Peyer's patch (tissue), 4 donors: ENCODE results near the gene PNMA8B. TPM values are rescaled to one million over a fixed set of nuclear protein-coding genes. Genes with fewer than 3 reads are reported as not detected.

Experiments used
- DNase-seq, 3 donors: peaks; one replicate each; pipeline ENCODE4 v3.0.0-alpha.2; 2017 to 2019
- H3K27ac ChIP-seq, 4 donors: fragments of 200-600 bp; sonication (generic); one replicate each; pipeline ENCODE4 v1.5.1; 2016 to 2019
- H3K27me3 ChIP-seq, 2 donors: fragments of 200-600 bp; sonication (generic); one replicate each; pipeline ENCODE4 v1.5.1; 2019
- H3K36me3 ChIP-seq, 3 donors: fragments of 200-600 bp; sonication (generic); one replicate each; pipeline ENCODE4 v1.5.1; 2016 to 2019
- H3K4me1 ChIP-seq, 4 donors: fragments of 200-600 bp; sonication (generic); one replicate each; pipeline ENCODE4 v1.5.1; 2016 to 2019
- H3K4me3 ChIP-seq, 4 donors: fragments of 200-600 bp; sonication (generic); 1 replicate in 3 of 4; 2 replicates in 1 of 4; pipeline ENCODE4 v1.5.1; 2016 to 2019; ENCODE audit warnings: mild to moderate bottlenecking in 1 of 4
- H3K9me3 ChIP-seq, 4 donors: fragments of 200-600 bp; sonication (generic); one replicate each; pipeline ENCODE4 v1.5.1; 2016 to 2019; ENCODE audit warnings: mild to moderate bottlenecking in 1 of 4
- POLR2A ChIP-seq, 2 donors: fragments of 450-650 bp; IDR thresholded peaks; one replicate each; pipeline ENCODE4 v1.5.1; 2017; ENCODE audit warnings: antibody characterized with exemption in 2 of 2, mild to moderate bottlenecking in 2 of 2, moderate library complexity in 2 of 2
- total RNA-seq, 4 donors: library from RNA; depleted of rRNA; stranded (reverse); fragments of >200 nt; gene quantifications; one replicate each; pipeline ENCODE4 v1.1.0, GENCODE V29; 2016
- TF ChIP-seq, protein P1 (sequence below), 6 experiments: fragments of 450-650 bp in 4 of 6; fragments of 200-600 bp in 2 of 6; sonication (generic) in 1 of 6; IDR thresholded peaks; one replicate each; pipeline ENCODE4 v1.5.1; 2017 to 2019; ENCODE audit warnings: antibody characterized with exemption in 6 of 6, mild to moderate bottlenecking in 3 of 6, moderate library complexity in 1 of 6

Gene PNMA8B
- total RNA-seq, 4 donors from 2014 or later = 0.38 to 1.7 (median 0.67) TPM; not detected in 1

DNA sequence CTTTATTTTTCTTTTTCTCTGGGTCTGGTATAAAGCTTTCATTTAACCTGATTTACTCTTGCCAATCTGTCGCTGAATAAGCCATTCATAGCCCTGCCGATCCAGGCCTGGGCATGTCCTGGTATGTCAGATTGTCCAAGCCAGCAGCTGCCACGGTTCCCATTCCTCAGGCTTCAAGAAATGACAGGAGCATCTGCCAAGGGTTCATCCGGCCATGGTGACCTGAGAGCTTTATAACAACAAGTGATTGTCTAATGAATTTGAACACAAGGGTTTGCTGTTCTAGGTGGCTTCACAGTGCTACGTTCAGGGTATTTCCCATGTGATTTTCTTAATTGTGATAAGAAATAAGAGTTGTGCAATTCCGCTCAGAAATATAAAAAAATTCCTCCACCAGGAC is 44.3 kb downstream of the PNMA8B start:
- Histone ChIP-seq H3K27ac (no peak overlapping the region), H3K4me1 (no peaks in the 10 kb centered on the region), H3K4me3 (no peak overlapping the region), H3K9me3 (no peaks in the 10 kb centered on the region), H3K36me3 (no peaks in the 10 kb centered on the region), H3K27me3 (no peaks in the 10 kb centered on the region)
- DNase-seq = no peak
- TF ChIP-seq POLR2A (IDR thresholded peaks at IDR 0.05) = no peak
- TF ChIP-seq, protein P1, sequence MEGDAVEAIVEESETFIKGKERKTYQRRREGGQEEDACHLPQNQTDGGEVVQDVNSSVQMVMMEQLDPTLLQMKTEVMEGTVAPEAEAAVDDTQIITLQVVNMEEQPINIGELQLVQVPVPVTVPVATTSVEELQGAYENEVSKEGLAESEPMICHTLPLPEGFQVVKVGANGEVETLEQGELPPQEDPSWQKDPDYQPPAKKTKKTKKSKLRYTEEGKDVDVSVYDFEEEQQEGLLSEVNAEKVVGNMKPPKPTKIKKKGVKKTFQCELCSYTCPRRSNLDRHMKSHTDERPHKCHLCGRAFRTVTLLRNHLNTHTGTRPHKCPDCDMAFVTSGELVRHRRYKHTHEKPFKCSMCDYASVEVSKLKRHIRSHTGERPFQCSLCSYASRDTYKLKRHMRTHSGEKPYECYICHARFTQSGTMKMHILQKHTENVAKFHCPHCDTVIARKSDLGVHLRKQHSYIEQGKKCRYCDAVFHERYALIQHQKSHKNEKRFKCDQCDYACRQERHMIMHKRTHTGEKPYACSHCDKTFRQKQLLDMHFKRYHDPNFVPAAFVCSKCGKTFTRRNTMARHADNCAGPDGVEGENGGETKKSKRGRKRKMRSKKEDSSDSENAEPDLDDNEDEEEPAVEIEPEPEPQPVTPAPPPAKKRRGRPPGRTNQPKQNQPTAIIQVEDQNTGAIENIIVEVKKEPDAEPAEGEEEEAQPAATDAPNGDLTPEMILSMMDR (IDR thresholded peaks at IDR 0.05) = no peak

DNA sequence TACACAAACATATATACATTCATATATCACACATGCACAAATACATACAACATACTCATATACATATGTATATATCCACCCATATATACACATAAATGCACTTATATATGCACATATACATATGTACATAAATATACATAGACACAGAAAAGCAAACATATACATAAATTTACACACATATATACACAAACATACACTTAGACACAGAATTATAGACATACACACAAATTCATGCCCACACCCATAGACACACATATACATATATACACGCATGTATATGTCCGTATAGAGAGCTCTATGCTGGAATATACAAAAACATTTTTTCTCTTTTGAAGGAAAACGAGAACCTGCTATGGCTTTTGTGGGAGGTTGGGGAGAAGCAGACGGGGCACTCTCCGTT is 44.9 kb downstream of the PNMA8B start:
- no peak for DNase-seq
- no peak overlapping the region for H3K27ac ChIP-seq
- TF ChIP-seq POLR2A (IDR thresholded peaks at IDR 0.05) = no peak
- TF ChIP-seq, protein P1 (IDR thresholded peaks at IDR 0.05) = no peak
- H3K9me3 ChIP-seq = no peaks in the 10 kb centered on the region
- no peaks in the 10 kb centered on the region for H3K4me1 ChIP-seq
- no peaks in the 10 kb centered on the region for H3K36me3 ChIP-seq
- H3K4me3 ChIP-seq = no peak overlapping the region
- H3K27me3 ChIP-seq = no peaks in the 10 kb centered on the region

DNA sequence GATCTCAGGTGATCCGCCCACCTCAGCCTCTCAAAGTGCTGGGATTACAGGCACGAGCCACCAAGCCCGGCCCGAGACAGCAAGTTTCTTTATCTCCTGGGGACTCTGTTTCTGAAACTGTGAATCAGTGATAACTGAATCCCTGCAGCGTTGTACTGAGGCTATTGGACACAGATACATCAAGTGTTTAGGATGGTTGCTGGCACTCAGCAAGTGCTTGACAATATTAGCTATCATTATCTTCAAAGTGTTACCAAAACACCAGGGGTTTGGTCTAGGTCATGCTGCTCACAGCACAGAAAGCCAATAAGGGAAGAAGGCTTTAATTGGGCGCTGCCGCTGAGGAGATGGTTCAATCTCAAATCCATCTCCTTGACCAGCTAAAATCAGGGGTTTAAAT is 46.4 kb downstream of the PNMA8B start:
- no peaks in the 10 kb centered on the region for H3K36me3 ChIP-seq
- no peak for DNase-seq
- no peak overlapping the region for H3K4me3 ChIP-seq
- H3K4me1 ChIP-seq = no peaks in the 10 kb centered on the region
- H3K27me3 ChIP-seq = no peaks in the 10 kb centered on the region
- TF ChIP-seq, protein P1 (IDR thresholded peaks at IDR 0.05) = no peak
- no peak for TF ChIP-seq POLR2A (IDR thresholded peaks at IDR 0.05)
- no peaks in the 10 kb centered on the region for H3K9me3 ChIP-seq
- H3K27ac ChIP-seq = no peak overlapping the region

DNA sequence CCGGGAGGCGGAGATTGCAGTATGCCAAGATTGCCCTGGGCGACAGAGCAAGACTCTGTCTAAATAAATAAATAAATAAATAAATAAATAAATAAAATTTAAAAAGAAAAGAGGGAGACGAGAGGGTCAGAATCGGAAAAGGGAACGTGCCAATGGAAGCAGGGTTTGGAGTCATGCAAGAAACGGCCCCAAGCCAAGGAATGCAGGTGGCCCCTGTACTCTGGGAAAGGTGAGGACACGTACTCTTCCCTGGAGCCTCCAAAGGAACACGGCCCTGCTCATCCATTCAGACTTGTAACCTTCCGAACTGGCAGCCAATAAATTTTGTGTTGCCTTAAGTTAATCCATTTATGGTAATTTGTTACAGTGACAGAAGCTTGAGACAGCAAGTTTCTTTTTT is 47.1 kb downstream of the PNMA8B start:
- no peak for DNase-seq
- Histone ChIP-seq H3K36me3 (no peaks in the 10 kb centered on the region), H3K27ac (no peak overlapping the region), H3K27me3 (no peaks in the 10 kb centered on the region), H3K4me3 (no peak overlapping the region), H3K4me1 (no peaks in the 10 kb centered on the region), H3K9me3 (no peaks in the 10 kb centered on the region)
- TF ChIP-seq POLR2A (IDR thresholded peaks at IDR 0.05) = no peak
- TF ChIP-seq, protein P1 (IDR thresholded peaks at IDR 0.05) = no peak

DNA sequence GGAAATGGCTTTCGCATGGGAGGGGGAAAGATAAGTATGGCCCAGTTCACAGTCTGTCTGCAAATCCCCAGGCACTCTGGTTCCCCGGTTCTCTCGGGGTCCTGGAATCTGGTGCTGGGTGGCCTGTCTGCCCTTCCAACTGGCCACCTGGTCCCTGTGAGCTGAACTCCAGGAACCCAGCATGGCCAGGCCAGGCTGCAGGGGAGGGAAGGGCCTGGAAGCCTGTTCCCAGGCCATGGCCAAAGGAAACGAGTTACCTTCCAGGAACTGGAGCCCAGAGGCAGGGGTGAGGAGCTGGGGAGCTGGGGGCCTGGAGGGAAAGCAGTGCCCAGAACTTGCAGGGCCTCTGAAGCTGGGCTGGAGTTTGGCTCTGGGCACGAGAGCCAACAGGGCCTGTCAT is 47.8 kb downstream of the PNMA8B start:
- H3K4me3 ChIP-seq = no peak overlapping the region
- H3K9me3 ChIP-seq = no peaks in the 10 kb centered on the region
- no peak overlapping the region for H3K27ac ChIP-seq
- TF ChIP-seq POLR2A (IDR thresholded peaks at IDR 0.05) = no peak
- TF ChIP-seq, protein P1 (IDR thresholded peaks at IDR 0.05) = no peak
- no peaks in the 10 kb centered on the region for H3K4me1 ChIP-seq
- no peak for DNase-seq
- H3K36me3 ChIP-seq = no peaks in the 10 kb centered on the region
- no peaks in the 10 kb centered on the region for H3K27me3 ChIP-seq

DNA sequence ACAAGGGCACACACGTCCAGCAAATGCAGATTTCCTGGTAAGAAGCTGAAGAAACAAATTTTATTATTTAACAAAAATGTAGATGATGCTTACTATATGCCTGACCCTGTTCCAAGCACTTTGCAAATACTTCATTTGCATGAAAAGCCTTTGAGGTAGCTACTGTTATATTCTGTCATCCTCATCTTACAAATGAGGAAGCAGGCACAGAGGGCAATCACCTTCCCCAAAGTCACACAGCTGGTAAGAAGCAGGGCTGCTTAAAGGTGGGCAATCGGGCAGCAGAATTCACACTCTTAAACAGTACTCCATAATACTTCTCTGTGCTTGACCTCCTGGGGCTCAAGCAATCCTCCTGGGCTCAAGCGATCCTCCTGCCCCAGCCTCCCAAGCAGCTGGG is 48.7 kb downstream of the PNMA8B start:
- Histone ChIP-seq H3K9me3 (no peaks in the 10 kb centered on the region), H3K36me3 (no peaks in the 10 kb centered on the region), H3K27ac (no peak overlapping the region), H3K4me3 (no peak overlapping the region), H3K4me1 (no peaks in the 10 kb centered on the region), H3K27me3 (no peaks in the 10 kb centered on the region)
- TF ChIP-seq, protein P1 (IDR thresholded peaks at IDR 0.05) = no peak
- no peak for TF ChIP-seq POLR2A (IDR thresholded peaks at IDR 0.05)
- no peak for DNase-seq
